Testis (tissue), 2 donors: ENCODE results near the gene MYO1F.

ENCODE experiments used
- CTCF ChIP-seq, 3 experiments: fragments of 450-650 bp in 2 of 3; fragments of 200-600 bp in 1 of 3; sonication (generic) in 1 of 3; IDR thresholded peaks; one replicate each; pipeline ENCODE4 v1.5.1; 2016 to 2019; ENCODE audit warnings: antibody characterized with exemption in 3 of 3, mild to moderate bottlenecking in 2 of 3, moderate library complexity in 1 of 3
- POLR2A ChIP-seq: fragments of 450-650 bp; IDR thresholded peaks from one replicate; pipeline ENCODE4 v1.6.1; 2017; ENCODE audit warnings: antibody characterized with exemption, mild to moderate bottlenecking, moderate library complexity

- no peak for TF ChIP-seq CTCF (IDR thresholded peaks at IDR 0.05)
- TF ChIP-seq POLR2A: no peak
These were observed 3.9 kb downstream of the MYO1F start for GRCh38 chr19:8573316-8573715.
